ENCODE measurements around the gene PPP2R2C.

DNA sequence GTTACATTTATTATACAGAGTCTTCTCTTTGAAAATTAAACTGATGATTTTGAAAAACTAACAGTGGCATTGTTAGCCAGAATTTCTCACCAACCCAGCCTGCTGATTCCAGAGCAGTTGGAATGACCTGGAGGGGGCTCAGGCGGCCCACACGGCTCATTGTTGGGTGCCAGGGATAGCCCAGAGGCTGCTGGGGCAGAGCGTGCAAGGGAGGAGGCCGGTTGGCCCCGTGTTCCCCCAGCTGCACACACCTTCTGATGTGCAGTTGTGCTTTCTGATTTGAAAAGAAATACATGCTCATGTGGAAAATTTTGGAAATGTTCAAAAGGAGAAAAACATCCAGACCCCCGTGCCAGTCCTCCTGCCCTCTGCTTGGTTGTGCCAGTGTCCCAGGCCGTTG is 182.2 kb downstream of the PPP2R2C start:
- TF ChIP-seq, protein P1, sequence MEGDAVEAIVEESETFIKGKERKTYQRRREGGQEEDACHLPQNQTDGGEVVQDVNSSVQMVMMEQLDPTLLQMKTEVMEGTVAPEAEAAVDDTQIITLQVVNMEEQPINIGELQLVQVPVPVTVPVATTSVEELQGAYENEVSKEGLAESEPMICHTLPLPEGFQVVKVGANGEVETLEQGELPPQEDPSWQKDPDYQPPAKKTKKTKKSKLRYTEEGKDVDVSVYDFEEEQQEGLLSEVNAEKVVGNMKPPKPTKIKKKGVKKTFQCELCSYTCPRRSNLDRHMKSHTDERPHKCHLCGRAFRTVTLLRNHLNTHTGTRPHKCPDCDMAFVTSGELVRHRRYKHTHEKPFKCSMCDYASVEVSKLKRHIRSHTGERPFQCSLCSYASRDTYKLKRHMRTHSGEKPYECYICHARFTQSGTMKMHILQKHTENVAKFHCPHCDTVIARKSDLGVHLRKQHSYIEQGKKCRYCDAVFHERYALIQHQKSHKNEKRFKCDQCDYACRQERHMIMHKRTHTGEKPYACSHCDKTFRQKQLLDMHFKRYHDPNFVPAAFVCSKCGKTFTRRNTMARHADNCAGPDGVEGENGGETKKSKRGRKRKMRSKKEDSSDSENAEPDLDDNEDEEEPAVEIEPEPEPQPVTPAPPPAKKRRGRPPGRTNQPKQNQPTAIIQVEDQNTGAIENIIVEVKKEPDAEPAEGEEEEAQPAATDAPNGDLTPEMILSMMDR (conservative IDR thresholded peaks at IDR 0.05; ENCODE audit: low read depth, low read length) = no peak
- TF ChIP-seq MAFK (IDR thresholded peaks at IDR 0.05; ENCODE audit: low read depth, low read length) (no peak), POLR2A (IDR thresholded peaks at IDR 0.05; ENCODE audit: low read depth, low read length) (no peak), RAD21 (IDR thresholded peaks at IDR 0.05; ENCODE audit: low read length) (no peak), CEBPB (IDR thresholded peaks at IDR 0.05; ENCODE audit: low read depth, low read length) (no peak)
- TF ChIP-seq, protein P2, sequence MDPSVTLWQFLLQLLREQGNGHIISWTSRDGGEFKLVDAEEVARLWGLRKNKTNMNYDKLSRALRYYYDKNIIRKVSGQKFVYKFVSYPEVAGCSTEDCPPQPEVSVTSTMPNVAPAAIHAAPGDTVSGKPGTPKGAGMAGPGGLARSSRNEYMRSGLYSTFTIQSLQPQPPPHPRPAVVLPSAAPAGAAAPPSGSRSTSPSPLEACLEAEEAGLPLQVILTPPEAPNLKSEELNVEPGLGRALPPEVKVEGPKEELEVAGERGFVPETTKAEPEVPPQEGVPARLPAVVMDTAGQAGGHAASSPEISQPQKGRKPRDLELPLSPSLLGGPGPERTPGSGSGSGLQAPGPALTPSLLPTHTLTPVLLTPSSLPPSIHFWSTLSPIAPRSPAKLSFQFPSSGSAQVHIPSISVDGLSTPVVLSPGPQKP (IDR thresholded peaks at IDR 0.05; ENCODE audit: borderline replicate concordance, low read depth, low read length) = no peak

Measured in IMR-90 (cell line).